HG03097 (cell line): Measurements from ENCODE around the gene FOXP4.

Experiments used
- ATAC-seq: cut with Tn5 transposase; IDR thresholded peaks from one replicate; pipeline ENCODE4 v1.9.1; 2021; ENCODE audit not compliant: unreplicated experiment, low FRiP score

The FOXP4 gene

DNA sequence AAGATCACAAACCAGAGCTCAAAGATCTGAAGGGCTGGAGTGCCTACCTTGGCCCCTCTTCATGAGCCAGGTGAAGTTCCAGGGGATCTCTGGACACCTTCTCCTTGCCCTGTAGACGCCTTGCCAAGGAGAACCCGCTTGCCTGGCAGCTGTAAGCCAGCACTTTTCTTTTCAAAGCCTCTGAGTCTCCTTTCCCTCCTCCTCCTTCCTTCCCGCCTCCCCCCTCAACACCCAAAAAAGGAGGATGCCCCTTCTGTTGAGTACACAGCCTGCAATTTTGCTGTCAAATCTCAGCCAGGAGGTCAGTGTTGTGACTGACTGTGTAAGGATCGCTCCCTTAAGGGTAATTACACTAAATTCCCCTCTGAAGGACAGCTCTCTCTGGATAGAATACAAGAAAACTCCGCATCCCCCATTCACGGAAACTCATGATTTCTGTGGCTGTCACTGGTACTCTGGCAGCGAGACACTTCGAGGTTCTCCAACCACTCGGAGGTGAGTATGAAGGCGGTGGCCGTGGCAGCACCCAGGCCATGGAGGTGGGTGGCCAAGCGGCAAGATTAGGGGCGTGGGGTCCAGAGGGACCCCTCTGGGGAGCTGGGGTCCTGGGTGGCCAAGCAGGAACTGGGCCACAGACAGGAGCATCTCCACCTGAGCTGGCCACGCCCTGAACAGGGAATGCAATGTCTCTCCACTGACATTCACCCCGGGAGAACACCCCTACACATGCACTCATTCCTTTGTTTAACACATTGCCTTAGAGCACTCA lies 23.2 kb upstream of the FOXP4 start:
- no peak for ATAC-seq

DNA sequence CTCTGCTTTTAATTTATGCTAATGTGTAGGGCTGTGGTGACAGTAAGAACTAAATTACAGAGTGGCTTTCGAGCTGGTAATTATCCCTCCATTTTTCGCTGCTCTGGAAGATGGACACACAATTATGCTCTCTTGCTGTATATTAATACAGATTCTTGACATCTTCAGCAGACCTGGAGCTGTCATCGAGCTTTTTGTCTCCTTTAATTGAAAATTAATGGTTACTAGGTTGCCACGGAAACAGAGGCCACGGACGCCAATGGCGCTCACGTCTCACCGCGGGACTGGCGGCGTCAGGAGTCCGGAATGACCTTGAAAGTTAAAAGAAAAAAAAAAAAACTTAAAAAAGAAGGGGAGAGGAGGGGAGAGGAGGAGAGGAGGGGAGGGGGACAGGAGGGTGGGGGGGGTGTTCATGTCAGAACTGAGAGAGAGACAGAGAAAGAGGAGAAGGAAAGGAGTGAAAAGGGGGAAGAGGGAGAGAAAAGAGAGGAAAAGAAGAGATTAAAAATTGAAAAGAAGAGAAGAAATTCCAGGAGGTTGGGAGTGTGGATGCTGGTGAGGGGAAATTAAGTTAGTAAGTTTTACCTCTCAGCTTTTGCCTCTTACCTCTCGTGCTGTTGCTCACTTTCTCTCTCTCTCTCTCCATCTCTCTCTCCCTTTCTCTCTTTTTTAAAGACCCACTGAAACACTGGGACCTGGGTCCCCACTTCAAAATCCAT lies 22.1 kb upstream of the FOXP4 start:
- no peak for ATAC-seq

DNA sequence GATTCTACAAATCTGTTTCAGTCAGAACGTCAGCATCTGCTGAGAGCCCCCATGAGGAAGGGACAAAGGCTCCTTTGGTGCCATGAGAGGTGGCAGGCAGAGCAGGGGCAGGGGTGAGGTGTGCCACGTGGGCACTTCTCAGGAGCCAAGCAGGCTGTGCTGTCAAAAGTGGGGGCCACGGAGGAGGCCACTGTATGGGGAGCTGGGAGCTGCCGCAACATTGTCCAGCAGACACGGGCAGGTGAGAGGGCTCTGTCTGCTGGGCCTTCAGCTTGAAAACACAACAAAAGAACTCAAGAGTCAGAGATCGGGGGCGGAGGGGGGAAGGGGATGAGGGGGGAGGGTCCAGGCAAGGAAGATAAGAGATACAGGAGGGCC lies 21.6 kb upstream of the FOXP4 start:
- ATAC-seq, result no peak

DNA sequence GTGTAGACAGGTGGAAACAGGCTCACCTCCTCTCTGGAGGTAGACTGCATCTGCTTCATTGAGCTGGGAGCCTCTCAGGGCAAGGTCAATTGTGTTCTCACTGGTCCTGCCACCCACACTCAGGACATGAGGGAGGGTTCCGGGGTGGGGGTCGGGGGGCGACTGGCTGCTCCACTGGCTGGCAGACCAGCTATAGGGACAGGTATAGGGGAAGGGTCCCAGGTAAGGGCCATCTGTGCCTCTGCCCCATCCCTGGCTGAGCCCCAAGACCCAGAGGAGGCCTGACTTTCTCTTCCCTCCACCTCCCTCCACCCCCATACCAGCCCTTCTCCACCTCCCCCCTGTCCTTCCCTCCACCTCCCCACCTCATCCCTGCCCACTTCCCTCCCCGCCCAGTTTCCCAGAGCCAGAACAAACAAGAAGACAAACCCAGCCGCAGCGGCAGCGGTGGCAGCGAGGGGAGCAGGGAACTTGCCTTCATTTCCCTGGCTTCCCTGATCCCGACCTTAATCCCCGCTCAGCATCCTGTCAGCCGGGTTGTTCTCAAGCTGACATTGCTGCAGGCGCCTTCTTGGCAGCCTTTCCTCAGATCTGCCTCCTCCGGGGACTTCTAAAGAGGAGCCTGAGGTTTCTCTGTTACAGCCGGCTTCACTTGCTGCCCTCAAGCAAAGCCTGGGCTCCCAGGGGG lies 18.3 kb upstream of the FOXP4 start:
- no peak for ATAC-seq

DNA sequence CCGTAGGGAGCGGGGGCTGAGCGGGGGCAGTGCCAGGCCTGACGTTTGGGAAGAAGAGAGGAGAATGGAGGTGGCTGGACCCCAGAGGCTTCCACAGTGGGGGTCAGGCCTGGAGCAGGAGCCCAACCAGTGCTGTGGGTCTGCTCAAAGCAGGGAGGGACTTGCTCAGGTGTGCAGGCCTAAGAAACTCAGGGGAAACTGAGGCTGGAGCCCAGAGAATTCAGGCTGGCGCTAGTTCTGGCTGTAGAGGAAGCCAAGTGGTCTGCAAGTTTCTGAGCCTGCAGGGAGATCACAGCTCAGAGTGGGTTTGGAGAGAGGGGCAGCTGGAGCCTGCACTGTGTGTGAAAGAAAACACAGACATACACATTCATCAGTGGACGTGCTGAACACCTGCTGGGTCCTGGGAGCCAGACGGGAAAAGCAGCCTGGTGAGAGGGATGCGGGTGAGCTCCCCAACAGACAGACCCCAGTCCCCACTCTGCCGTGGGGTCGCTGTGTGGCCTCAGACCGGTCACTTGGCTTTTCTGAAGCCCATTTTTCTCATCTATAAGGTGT lies 17.7 kb upstream of the FOXP4 start:
- ATAC-seq, result no peak

DNA sequence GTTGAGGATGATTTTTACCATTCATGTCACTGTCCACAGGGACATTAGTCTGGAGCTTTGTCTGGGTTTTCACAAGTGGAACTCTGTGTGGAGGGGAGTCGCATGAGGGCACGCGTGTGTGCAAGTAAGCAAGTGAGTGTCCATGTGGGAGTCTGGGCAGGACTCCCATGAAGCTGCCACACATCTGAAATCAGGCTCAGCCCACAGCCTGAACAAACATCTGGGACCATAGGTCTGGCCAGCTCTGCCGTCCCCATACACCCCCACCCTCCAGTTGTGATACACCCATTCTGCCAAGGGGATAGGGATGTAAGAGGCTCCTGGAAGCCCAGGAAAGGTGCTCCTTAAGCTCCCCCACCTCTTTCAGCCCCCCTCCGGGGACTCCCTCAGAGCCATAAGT lies 17.1 kb upstream of the FOXP4 start:
- ATAC-seq, result no peak

DNA sequence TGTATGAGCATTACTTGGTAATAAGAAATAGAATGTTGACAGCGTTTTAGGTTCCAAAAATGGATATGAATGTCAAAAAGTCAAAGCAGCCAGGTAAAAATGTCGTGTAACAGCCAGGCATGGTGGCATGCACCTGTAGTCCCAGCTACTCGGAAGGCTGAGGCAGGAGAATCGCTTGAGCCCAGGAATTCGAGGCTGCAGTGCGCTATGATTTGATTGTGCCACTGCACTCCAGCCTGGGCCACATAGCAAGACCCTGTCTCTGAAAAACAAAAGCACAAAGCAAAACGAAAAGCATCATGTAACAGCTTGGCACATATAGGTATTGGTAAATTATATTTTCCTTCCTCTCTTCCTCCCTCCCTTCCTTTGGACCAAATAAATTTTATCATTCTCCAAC lies 16.2 kb upstream of the FOXP4 start:
- ATAC-seq, result no peak

DNA sequence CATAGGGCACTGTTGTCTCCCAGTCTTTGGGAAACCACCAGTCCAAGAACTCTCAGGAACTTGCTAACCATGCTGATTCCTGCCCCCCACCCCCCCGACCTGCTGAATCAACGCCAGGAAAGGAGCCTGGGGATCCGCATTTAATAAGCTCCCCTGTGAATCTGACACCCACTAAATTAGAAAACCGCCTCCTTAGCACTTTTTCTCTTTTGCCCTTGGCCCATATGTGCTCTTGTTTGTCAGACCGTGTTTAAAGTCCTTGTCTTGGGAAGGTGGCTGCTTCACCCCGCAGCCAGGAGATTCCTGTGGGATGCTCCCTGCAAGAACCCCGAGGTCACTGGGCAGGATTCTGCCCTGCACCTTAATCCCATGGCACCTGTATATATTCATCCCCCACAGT lies 15.7 kb upstream of the FOXP4 start:
- ATAC-seq, result no peak

DNA sequence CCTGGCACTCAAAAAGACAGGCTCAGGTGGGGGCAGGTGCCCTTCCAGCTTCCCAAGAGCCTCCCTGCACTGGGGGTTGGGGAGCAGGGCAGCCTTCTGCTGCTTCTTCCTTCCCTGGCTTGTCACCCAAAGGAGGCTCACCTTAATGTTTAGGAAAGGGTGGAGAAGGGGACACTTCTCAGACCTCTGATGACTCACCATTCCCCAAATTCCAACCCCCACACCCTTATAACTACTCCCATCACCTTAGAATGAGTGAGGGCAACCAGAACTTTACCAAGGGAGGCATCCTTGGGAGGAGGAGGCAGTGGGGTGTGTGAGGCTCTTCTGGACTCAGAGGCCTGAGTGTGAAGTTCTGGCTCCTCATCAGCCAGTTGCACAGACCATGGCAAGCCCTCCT lies 15.2 kb upstream of the FOXP4 start:
- ATAC-seq, result no peak

DNA sequence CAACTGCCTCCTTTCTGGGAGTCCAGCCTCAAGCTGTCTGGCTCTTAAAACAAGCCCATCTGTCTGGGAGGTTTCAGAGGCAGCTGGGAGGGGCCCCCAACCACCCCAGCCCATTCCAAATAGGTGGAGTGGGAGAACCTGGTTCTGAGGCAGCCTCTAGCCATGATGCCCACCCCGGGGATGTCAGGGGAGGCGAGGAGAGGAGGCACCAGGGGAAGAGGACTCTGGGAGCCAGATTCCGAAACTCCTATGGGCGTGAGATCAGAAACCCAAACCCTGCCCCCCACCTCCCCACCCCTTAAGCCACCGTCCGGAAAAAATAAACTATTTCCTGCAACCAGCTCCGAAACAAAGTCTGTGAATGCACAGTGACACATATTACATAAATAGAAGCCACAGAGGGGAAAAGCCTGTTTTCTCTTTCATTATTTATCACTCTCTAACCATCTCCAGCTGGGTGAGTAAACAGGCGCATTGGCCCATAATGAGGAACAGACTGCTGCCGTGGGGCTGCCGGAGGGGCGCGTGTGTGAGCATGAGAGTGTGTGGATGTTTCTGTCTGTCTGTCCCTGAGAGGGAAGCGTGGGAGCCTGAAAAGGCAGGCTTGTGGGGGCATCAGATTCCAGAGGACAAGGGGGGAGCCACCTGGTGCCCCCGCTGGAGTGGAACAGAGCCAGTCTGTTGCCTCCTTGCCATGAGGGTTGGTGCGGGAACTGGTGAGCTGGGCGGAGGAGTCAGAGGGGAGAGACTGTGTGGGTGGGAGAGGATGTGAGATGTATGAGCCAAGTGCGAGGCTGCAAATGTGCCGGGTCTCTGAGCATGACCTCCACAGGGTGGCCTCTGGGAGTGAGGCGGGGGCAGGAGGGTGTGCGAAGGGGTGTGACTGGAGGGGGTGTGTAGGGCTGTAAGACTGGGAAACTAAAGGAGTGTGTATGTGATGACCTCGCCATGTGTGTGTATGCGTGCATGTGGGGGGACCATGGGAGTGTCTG lies 14.3 kb upstream of the FOXP4 start:
- peak; percentile 71 for ATAC-seq

DNA sequence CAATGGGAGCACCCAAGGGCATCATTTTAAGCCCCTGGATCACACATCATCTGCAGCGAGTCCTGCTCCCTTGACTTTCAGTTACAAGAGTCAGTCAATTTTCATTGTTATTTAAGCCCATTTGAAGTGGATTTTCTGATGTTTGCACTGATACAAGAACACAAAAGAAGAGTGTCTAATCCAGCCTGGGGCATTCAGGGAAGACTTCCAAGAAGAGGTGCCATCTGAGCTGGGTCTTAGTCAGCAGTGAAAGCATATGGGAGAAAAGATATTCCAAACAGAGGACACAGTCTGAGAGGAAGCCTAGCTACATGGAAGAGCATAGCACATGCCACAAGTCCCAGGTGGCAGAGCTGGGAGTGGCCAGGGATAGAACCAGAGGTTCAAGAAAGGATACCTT lies 10.4 kb upstream of the FOXP4 start:
- no peak for ATAC-seq

DNA sequence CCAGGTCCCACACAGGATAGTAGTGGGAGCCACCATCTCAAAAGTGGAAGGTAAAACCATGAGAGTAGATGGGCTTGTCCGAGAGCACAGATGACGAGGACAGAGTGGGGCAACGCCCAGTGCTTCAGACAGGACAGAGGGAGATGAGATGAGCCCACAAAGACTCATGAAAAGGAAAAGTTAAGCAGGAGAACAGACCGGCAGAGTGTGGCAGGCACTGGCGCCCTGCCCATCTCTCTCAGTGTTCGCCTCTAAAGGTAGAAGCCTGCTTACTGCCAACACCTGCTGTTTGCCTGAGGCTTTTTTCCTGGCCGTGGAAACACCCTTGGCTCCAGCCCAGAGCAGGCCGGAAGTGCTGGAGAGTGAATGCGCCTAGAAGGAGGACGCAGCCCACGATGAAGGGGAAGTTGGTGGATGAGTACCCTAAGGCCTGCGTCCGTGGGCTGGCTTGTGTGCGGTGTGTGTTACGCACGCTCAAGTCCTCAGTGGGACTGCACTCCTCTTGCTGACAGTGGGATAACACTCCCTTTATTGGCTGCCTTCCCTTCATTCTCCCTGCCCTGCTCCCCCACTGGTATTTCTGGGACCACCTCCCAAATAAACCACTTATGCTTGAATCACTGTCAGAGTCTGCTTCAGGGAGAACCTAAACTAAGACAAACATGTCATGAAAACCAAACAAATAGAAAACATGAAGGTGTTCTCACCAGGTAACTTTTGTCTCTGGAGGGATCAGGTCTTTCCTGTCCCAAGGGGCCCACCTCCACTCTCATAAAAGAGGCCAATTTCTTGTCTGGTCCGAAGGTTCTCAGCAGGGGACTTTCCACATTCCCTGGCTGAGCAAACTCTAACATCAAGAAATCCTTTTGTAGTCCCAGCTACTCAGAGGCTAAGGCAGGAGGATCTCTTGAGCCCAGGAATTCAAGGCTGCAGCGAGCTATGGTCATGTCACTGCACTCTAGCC lies 9.1 kb upstream of the FOXP4 start:
- no peak for ATAC-seq

DNA sequence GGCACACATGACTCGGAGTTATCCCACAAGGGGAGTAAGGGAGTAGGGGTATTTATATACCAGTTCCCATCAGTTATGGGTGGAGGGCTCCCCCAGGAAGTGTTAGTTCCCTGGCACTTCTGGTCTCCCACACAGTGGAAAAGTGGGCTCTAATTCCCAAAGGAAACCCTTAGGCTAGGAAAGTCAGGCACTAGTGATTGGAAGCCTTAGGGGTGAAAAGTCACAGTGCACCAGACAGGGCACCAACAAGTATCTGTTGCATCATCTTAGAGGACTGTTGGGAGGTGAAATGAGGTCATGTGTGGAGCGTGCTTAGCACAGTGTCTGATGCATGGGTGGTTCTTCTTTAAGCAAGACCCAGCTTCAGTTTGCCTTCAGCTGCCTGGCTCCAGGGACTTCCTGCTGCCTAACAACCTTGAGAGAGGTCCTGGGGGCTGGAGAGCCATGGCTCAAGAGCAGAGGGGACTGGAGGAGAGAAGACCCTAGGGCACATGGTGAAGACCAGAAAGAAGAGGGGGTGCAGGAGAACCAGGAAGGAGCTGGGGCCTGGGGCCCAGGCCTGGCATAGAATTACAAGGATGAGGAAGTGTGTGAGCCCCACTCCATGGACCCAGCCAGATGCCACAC lies 7.5 kb upstream of the FOXP4 start:
- ATAC-seq, result no peak

DNA sequence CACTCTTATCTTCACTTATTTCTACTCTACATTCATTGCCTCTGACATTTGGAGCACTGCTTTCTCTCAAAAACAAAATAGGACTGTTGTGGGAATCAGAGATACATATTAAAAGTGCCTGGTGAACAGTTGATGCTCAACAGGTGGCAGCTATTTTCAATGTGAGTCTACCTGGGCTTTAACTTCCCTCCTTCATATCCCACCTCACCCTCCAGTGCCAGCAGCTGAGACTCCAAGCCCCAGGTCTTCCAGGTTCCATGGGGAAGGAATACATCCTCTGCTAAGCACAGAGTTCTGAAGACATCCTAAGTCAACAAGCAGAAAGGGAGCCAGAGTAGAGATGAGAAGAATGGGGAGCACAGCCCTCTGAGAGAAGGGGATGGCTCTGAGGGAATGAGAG lies 7.0 kb upstream of the FOXP4 start:
- ATAC-seq, result no peak

DNA sequence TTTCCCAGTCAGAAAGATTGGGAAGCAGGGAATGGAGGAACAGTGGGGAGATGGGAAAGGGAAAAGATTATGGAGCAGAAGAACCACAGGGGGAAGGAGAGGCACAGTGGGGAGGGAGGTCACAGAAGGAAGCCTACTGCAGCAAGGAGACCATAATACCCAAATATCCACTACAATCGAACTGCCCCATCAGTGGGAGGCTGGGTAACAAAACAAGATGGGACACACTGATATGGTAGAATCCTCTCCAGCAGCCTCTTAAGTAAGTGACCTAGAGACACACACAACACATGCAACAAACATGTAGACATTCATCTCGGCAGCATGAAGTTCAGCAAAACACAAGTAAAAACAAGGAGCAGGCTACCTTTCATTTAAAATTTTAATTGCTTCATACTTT lies 4.8 kb upstream of the FOXP4 start:
- ATAC-seq, result no peak

DNA sequence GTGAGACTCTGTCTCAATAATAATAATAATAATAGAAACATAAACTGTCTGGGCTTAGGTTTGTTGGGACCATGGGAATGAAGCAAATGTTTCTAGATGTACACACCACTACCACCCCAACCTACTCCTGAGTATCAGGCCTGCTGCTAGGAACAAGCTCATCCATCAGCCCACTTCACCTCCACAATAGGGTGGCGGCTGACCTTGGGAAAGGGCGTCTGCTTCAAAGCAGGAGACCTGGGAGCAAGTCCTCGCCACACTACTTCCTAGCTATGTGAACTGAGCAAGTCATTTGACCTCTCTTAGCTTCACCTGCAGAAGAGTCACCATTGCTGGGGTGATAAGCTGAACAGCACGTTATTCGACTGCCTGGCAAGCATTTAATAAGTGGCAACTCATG lies 3.1 kb upstream of the FOXP4 start:
- ATAC-seq, result no peak

DNA sequence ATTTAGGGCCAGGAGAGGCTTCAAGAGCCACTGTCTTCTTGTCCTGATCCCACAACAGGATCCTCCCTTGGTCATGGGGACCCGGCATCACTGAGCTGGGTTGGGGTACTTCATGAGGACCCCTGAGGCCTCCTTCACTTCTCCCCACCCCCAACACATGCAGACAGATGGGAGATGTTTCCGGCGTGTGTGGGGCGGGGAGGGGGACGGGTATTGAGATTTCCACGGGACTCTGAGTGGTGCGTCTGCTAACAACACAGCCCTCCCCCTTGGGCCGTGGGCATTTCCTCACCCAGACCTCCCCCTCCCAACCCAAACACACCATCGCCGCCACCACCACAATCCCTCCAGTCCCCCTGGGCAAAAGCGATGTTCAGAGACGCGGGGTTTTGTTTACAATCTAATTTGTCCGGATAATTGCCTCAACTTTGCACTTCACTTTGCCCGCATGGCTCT lies 906 bp upstream of the FOXP4 start:
- no peak for ATAC-seq

DNA sequence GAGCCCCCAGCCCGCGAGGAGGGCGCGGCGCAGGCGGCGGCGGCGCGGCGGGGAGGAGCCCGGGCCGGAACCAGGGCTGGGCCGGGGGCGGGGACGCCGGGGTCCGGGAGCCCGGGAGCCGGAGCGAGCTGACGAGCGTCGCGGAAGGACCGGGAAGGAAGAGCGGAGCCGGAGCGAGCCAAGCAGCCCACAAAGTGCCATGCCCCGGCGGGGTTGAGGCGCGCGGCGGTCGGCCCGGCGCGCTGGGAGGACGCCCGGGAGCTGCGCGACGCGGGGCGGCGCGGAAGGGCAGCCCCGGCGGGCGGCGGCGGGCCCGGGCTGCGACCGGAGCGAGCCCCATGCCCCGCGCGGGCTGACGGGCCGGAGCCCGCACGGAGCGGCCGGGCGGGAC lies 289 bp downstream of the FOXP4 start:
- ATAC-seq, result peak; percentile 32
